Kidney (tissue), 14 donors: ENCODE measurements around the gene CATSPERE. TPM values are rescaled to one million over a fixed set of nuclear protein-coding genes. Genes with fewer than 3 reads are reported as not detected.

ENCODE experiments used
- DNase-seq, 5 donors: peaks; one replicate each; pipeline ENCODE4 v3.0.0-alpha.2; 2013 to 2020
- FAIRE-seq: peaks from 2 replicates; lab custom pipeline; 2012; peaks lifted over from hg19 to GRCh38; lab: Jason Lieb, UNC
- H3K27ac ChIP-seq, 2 donors: one replicate each; pipeline ENCODE4 v1.7.0; 2013; ENCODE audit warnings: low read depth in 2 of 2, low read length in 2 of 2, inconsistent platforms in 1 of 2
- H3K27me3 ChIP-seq: one replicate; pipeline ENCODE4 v1.7.1; 2013; ENCODE audit warnings: low read length, inconsistent platforms; ENCODE audit not compliant: control insufficient read depth, insufficient read depth
- H3K36me3 ChIP-seq, 3 donors: one replicate each; pipeline versions ENCODE4 v1.7.0 to v1.7.1; 2013; ENCODE audit warnings: low read length in 3 of 3, control low read depth in 1 of 3, inconsistent platforms in 1 of 3; ENCODE audit not compliant: insufficient read depth in 3 of 3, control insufficient read depth in 2 of 3
- H3K4me1 ChIP-seq, 3 donors: one replicate each; pipeline versions ENCODE4 v1.7.0 to v1.7.1; 2013; ENCODE audit warnings: low read length in 3 of 3, inconsistent platforms in 1 of 3, low read depth in 1 of 3; ENCODE audit not compliant: control insufficient read depth in 2 of 3, insufficient read depth in 2 of 3
- H3K4me3 ChIP-seq, 3 donors: one replicate each; pipeline versions ENCODE4 v1.7.0 to v1.8.1; 2013; ENCODE audit warnings: low read length in 3 of 3, control low read depth in 1 of 3, inconsistent platforms in 1 of 3
- H3K9ac ChIP-seq, 3 donors: one replicate each; pipeline versions ENCODE4 v1.7.0 to v1.7.1; 2013; ENCODE audit warnings: low read length in 3 of 3, control low read depth in 1 of 3, inconsistent platforms in 1 of 3
- H3K9me3 ChIP-seq, 3 donors: one replicate each; pipeline versions ENCODE4 v1.7.0 to v1.7.1; 2013; ENCODE audit warnings: low read length in 3 of 3, control low read depth in 1 of 3, inconsistent platforms in 1 of 3; ENCODE audit not compliant: control insufficient read depth in 2 of 3, insufficient read depth in 1 of 3
- intact Hi-C: fragments of 100-400 bp; cut with DNase I; formaldehyde crosslinking; loops from one replicate; pipeline ENCODE4 v1.11.1; 2022
- polyA plus RNA-seq: library from polyadenylated mRNA; stranded (reverse); fragments of 350-450 nt; fragmentation: Illumina TruSeq; extraction: RNeasy Lipid Tissue Mini Kit (QIAGEN cat#74804); gene quantifications from one replicate; pipeline ENCODE4 v1.2.3, GENCODE V29; 2014; ENCODE audit warnings: low read depth, low replicate concordance; ENCODE audit not compliant: insufficient read depth
- total RNA-seq: library from RNA; stranded (reverse); fragmentation: NEBNext Ultra II Directional; extraction: Animal tissue kit (Norgen Biotek cat#: 25700); gene quantifications from one replicate; pipeline ENCODE4 v1.2.1, GENCODE V29; 2021
- TF ChIP-seq, protein P1 (sequence below): IDR thresholded peaks from 3 replicates; pipeline ENCODE4 v1.5.1; 2012; ENCODE audit warnings: mild to moderate bottlenecking, moderate library complexity, borderline replicate concordance; ENCODE audit not compliant: insufficient read depth; ENCODE audit errors: extremely low read depth
- donor health status: control.
- donor health status: control.
- donor health status: control.
- donor health status: control.
- donor health status: control.
- donor health status: DM: yes; HTN: yes; CAD: no.
- donor health status: Normal renal cell carcinoma (clear cell type).

The CATSPERE gene
- total and polyA plus RNA-seq, 2 donors from 2014 or later = 0.73 to 2.5 TPM

DNA sequence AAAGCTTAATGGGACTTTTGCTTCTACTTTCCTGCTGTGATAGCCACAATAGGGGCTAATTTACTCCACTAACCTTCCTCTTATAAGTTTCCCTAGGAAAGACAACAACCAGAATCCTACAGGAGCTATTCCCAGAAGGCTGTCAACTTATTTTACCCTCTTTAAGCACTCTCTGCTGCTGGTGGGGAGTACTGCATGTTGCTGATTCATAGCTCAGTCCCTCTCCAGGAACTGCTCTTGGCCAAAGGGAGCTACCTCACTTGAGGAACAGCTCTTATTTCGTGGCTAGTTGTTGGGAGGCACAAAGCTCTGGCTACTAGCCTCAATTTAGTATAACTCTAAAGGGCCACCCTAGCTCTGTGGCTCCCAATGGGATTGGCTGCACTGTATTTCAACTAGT lies 46.5 kb upstream of the CATSPERE start:
- intact Hi-C loops = no loop called here
- Histone ChIP-seq H3K36me3 (peaks cover 10 to 58% (median 28%) of the 10 kb centered on the region in 3 donors), H3K9me3 (no peaks in the 10 kb centered on the region), H3K4me1 (no peaks in the 10 kb centered on the region), H3K27me3 (no peaks in the 10 kb centered on the region), H3K27ac (no peak overlapping the region), H3K9ac (no peak overlapping the region), H3K4me3 (no peak overlapping the region)
- FAIRE-seq (no peak), DNase-seq (no peak)
- TF ChIP-seq, protein P1, sequence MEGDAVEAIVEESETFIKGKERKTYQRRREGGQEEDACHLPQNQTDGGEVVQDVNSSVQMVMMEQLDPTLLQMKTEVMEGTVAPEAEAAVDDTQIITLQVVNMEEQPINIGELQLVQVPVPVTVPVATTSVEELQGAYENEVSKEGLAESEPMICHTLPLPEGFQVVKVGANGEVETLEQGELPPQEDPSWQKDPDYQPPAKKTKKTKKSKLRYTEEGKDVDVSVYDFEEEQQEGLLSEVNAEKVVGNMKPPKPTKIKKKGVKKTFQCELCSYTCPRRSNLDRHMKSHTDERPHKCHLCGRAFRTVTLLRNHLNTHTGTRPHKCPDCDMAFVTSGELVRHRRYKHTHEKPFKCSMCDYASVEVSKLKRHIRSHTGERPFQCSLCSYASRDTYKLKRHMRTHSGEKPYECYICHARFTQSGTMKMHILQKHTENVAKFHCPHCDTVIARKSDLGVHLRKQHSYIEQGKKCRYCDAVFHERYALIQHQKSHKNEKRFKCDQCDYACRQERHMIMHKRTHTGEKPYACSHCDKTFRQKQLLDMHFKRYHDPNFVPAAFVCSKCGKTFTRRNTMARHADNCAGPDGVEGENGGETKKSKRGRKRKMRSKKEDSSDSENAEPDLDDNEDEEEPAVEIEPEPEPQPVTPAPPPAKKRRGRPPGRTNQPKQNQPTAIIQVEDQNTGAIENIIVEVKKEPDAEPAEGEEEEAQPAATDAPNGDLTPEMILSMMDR = no peak

DNA sequence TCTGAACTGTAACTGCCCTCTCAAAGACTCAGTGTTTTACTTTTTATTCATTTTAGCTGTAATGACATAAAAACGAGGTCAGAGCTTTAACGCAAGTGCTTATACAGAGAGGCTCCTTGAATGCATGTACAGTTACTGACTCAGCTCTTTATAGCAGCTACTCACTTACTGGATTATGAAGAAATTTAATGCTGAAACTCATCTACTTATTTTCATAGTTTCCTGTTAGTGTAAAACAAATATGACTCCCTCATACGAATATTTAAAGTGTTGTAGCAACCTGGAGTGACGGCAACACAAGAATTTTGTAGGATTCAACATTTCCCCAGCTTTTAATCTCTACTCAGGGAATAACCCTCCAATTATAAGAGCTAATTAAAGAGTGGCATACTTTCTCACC lies 42.0 kb upstream of the CATSPERE start:
- DNase-seq = no peak
- Histone ChIP-seq H3K9ac (no peak overlapping the region), H3K27ac (no peak overlapping the region), H3K9me3 (no peaks in the 10 kb centered on the region), H3K4me1 (no peaks in the 10 kb centered on the region), H3K36me3 (peaks cover 8 to 35% (median 24%) of the 10 kb centered on the region in 3 donors), H3K27me3 (no peaks in the 10 kb centered on the region), H3K4me3 (no peak overlapping the region)
- intact Hi-C loops = no loop called here
- no peak for FAIRE-seq
- TF ChIP-seq, protein P1 = no peak

DNA sequence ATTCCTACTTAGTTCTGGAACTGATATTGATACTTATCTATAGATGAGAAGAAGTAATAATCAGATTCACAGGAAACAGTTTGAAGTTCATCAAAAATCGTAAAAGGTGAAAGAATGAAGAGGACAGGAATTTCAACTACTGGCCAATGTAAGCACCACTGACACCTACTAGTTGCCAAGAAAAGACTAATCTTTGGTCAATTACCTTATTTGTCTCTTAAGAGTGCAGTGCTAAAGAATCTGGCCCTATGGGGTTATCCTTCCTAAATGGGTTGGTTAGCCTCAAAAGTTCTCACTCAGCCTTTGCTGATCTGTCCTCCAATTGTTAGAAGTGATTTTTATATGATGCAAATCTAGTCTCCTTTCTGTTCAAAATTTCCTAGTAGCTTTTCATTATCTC lies 38.9 kb upstream of the CATSPERE start:
- no peak overlapping the region for H3K4me3 ChIP-seq
- DNase-seq (no peak), FAIRE-seq (no peak)
- H3K9ac ChIP-seq = no peak overlapping the region
- H3K36me3 ChIP-seq = peaks cover 4 to 9% (median 8%) of the 10 kb centered on the region in 3 donors
- TF ChIP-seq, protein P1 = no peak
- no peak overlapping the region for H3K27ac ChIP-seq
- H3K4me1 ChIP-seq = no peaks in the 10 kb centered on the region
- no peaks in the 10 kb centered on the region for H3K9me3 ChIP-seq
- intact Hi-C loops = no loop called here
- H3K27me3 ChIP-seq = no peaks in the 10 kb centered on the region
